Prostate gland (tissue), 2 donors: ENCODE results near the gene JAG2.

ENCODE experiments used
- POLR2A ChIP-seq: fragments of 450-650 bp; IDR thresholded peaks from one replicate; pipeline ENCODE4 v1.6.1; 2016; ENCODE audit warnings: antibody characterized with exemption, mild to moderate bottlenecking
- POLR2AphosphoS5 ChIP-seq: sonication (generic); formaldehyde crosslinking; IDR thresholded peaks from one replicate; pipeline ENCODE4 v1.6.1; 2017; ENCODE audit warnings: antibody characterized with exemption
- TF ChIP-seq, protein P1 (sequence below), 4 experiments: fragments of 200-600 bp in 2 of 4; fragments of 450-650 bp in 2 of 4; sonication (generic) in 2 of 4; IDR thresholded peaks; 1 replicate in 3 of 4; 2 replicates in 1 of 4; pipeline ENCODE4 v1.5.1; 2016 to 2019; ENCODE audit warnings: antibody characterized with exemption in 4 of 4, mild to moderate bottlenecking in 2 of 4, moderate library complexity in 2 of 4

DNA sequence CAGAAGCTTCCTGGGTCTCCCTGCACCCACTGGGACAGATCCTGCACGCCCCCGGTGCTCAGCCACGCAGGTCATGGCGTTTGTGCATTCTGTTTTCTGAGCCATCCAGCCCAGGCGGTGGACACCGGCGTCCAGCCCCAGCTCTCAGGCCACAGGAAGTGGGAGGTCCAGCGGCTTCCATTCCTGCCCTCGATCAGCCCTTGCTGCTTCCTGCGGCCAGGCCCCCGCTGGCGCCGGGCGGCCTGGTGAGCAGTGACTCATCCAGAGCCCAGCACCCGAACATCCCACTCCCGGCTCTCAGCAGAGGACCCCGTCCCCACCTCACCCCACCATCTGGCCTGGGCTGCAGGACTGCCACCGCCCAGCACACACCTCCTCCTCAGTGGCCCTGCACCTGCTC, 30.5 kb upstream of the JAG2 start:
- no peak for TF ChIP-seq POLR2A
- TF ChIP-seq, protein P1, sequence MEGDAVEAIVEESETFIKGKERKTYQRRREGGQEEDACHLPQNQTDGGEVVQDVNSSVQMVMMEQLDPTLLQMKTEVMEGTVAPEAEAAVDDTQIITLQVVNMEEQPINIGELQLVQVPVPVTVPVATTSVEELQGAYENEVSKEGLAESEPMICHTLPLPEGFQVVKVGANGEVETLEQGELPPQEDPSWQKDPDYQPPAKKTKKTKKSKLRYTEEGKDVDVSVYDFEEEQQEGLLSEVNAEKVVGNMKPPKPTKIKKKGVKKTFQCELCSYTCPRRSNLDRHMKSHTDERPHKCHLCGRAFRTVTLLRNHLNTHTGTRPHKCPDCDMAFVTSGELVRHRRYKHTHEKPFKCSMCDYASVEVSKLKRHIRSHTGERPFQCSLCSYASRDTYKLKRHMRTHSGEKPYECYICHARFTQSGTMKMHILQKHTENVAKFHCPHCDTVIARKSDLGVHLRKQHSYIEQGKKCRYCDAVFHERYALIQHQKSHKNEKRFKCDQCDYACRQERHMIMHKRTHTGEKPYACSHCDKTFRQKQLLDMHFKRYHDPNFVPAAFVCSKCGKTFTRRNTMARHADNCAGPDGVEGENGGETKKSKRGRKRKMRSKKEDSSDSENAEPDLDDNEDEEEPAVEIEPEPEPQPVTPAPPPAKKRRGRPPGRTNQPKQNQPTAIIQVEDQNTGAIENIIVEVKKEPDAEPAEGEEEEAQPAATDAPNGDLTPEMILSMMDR (IDR thresholded peaks at IDR 0.05) = no peak
- no peak for TF ChIP-seq POLR2AphosphoS5
